Uterus (tissue), 4 donors: Measurements from ENCODE around the gene TAAR9. TPM values are rescaled to one million over a fixed set of nuclear protein-coding genes. Genes with fewer than 3 reads are reported as not detected.

Experiments
- DNase-seq, 2 donors: peaks; one replicate each; pipeline ENCODE4 v3.0.0-alpha.2; 2019 to 2020
- H3K27ac ChIP-seq, 2 donors: fragments of 200-600 bp; sonication (generic); 1 replicate in 1 of 2; 2 replicates in 1 of 2; pipeline ENCODE4 v1.5.1; 2016 to 2018
- H3K27me3 ChIP-seq, 2 donors: fragments of 200-600 bp; sonication (generic); one replicate each; pipeline ENCODE4 v1.5.1; 2018 to 2019; ENCODE audit warnings: control low read depth in 1 of 2
- H3K36me3 ChIP-seq, 2 donors: fragments of 200-600 bp; sonication (generic); one replicate each; pipeline ENCODE4 v1.5.1; 2019; ENCODE audit warnings: control low read depth in 1 of 2
- H3K4me1 ChIP-seq, 2 donors: fragments of 200-600 bp; sonication (generic); one replicate each; pipeline ENCODE4 v1.5.1; 2018 to 2019; ENCODE audit warnings: control low read depth in 1 of 2
- H3K4me3 ChIP-seq, 2 donors: fragments of 200-600 bp; sonication (generic); 1 replicate in 1 of 2; 2 replicates in 1 of 2; pipeline ENCODE4 v1.5.1; 2018 to 2019; ENCODE audit warnings: mild to moderate bottlenecking in 1 of 2
- H3K9me3 ChIP-seq, 2 donors: fragments of 200-600 bp; sonication (generic); one replicate each; pipeline ENCODE4 v1.5.1; 2019; ENCODE audit warnings: control low read depth in 1 of 2
- POLR2A ChIP-seq, 2 donors: fragments of 450-650 bp; IDR thresholded peaks; one replicate each; pipeline ENCODE4 v1.6.1; 2016; ENCODE audit warnings: antibody characterized with exemption in 2 of 2, mild to moderate bottlenecking in 1 of 2, moderate library complexity in 1 of 2
- intact Hi-C: fragments of 100-400 bp; cut with DNase I; formaldehyde crosslinking; loops from one replicate; pipeline ENCODE4 v1.15.1; 2023; ENCODE audit warnings: low total_unique reads
- total RNA-seq, 4 donors: library from RNA; depleted of rRNA in 3 of 4; stranded (reverse); fragments of >200 nt in 3 of 4; gene quantifications; one replicate each; pipeline versions ENCODE4 v1.1.0 to v1.2.4, GENCODE V29; 2014 to 2023
- TF ChIP-seq, protein P1 (sequence below), 4 experiments: fragments of 200-600 bp in 2 of 4; fragments of 450-650 bp in 2 of 4; sonication (generic) in 2 of 4; IDR thresholded peaks; one replicate each; pipeline ENCODE4 v1.5.1; 2016 to 2019; ENCODE audit warnings: antibody characterized with exemption in 4 of 4, mild to moderate bottlenecking in 2 of 4, moderate library complexity in 1 of 4
- donor health status: DM: yes; HTN: yes; CAD: no.

Gene TAAR9, protein sequence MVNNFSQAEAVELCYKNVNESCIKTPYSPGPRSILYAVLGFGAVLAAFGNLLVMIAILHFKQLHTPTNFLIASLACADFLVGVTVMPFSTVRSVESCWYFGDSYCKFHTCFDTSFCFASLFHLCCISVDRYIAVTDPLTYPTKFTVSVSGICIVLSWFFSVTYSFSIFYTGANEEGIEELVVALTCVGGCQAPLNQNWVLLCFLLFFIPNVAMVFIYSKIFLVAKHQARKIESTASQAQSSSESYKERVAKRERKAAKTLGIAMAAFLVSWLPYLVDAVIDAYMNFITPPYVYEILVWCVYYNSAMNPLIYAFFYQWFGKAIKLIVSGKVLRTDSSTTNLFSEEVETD
- total RNA-seq, result not detected

DNA sequence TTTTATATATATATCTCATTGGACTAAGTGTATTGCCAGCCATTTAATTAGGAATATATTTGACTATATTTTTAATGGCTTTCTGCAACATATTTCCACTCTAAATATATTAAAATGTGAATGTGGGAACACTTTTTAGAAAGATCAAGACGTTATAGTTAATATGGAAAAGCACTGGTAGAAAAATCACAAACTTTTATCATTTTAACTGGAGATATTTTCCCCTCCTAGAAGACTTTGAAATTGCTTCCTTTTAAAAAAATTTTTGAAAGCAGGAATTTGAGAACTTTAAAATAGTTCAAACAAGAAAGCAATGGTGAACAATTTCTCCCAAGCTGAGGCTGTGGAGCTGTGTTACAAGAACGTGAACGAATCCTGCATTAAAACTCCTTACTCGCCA is at the start of gene TAAR9:
TAAR9 (plus strand) TSS at position 301 of the 400 bp plus-strand sequence; CDS start at position 314, 13 bp downstream.
- Histone ChIP-seq H3K36me3 (no peaks in the 10 kb centered on the region), H3K4me3 (no peak within 1 kb of the TSS), H3K27me3 (no peaks in the 10 kb centered on the region), H3K27ac (no peak within 1 kb of the TSS), H3K4me1 (no peaks in the 10 kb centered on the region), H3K9me3 (no peaks in the 10 kb centered on the region)
- no peak for DNase-seq
- intact Hi-C loops, result no loop called here
- TF ChIP-seq POLR2A (IDR thresholded peaks at IDR 0.05), result no peak
- TF ChIP-seq, protein P1, sequence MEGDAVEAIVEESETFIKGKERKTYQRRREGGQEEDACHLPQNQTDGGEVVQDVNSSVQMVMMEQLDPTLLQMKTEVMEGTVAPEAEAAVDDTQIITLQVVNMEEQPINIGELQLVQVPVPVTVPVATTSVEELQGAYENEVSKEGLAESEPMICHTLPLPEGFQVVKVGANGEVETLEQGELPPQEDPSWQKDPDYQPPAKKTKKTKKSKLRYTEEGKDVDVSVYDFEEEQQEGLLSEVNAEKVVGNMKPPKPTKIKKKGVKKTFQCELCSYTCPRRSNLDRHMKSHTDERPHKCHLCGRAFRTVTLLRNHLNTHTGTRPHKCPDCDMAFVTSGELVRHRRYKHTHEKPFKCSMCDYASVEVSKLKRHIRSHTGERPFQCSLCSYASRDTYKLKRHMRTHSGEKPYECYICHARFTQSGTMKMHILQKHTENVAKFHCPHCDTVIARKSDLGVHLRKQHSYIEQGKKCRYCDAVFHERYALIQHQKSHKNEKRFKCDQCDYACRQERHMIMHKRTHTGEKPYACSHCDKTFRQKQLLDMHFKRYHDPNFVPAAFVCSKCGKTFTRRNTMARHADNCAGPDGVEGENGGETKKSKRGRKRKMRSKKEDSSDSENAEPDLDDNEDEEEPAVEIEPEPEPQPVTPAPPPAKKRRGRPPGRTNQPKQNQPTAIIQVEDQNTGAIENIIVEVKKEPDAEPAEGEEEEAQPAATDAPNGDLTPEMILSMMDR (IDR thresholded peaks at IDR 0.05), result no peak

DNA sequence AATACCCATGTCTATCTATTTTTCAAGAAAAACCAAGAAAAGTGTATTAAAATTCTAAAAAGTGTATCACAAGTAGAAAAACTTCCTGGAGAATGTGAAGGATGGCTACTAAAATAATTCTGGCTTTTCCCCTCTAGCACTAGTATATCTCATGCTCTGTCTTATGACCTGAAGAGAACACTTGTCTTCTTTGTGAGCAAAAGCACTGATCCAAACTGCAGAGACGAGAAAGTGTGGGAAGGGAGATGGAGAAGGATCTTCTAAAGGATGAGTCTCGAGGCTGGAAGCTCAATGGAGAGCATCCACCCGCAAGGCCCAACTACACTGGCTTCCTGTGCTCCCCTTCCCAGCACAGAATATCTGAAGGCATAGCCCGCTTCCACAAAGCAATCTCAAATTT is 48.7 kb upstream of the TAAR9 start:
- Histone ChIP-seq H3K4me3 (no peak overlapping the region), H3K36me3 (no peaks in the 10 kb centered on the region), H3K27ac (no peak overlapping the region), H3K4me1 (no peaks in the 10 kb centered on the region), H3K9me3 (no peaks in the 10 kb centered on the region), H3K27me3 (no peaks in the 10 kb centered on the region)
- DNase-seq, result no peak
- no peak for TF ChIP-seq POLR2A (IDR thresholded peaks at IDR 0.05)
- TF ChIP-seq, protein P1 (IDR thresholded peaks at IDR 0.05), result no peak
- intact Hi-C loops, result loop anchor here (10.0 kb wide), 1 partner anchor 215 kb away; no protein-coding TSS in a partner anchor

DNA sequence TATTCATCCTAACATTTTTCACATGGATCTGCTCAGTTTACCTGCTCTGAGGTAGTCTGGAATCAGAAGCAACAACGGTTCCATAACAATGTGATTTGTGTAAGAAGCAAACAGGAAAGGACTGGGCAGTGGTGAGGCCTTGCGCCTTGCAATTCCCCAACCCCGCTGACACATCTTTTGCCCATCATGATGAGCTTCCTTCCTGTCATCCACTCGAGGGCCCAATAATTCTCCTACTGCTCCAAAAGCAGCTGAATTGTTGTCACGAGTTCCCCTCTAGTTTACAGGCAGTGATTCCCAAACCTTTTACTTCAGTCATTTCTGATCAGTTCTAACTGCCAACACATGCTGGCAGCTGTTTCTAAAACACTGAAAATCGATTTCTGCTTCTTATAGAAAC is 48.1 kb upstream of the TAAR9 start:
- Histone ChIP-seq H3K4me3 (no peak overlapping the region), H3K36me3 (no peaks in the 10 kb centered on the region), H3K4me1 (no peaks in the 10 kb centered on the region), H3K27ac (peak overlapping the region in 1 of 2 donors; percentile 19), H3K27me3 (no peaks in the 10 kb centered on the region), H3K9me3 (no peaks in the 10 kb centered on the region)
- DNase-seq, result no peak
- TF ChIP-seq POLR2A (IDR thresholded peaks at IDR 0.05), result no peak
- TF ChIP-seq, protein P1 (IDR thresholded peaks at IDR 0.05), result no peak
- intact Hi-C loops, result no loop called here

DNA sequence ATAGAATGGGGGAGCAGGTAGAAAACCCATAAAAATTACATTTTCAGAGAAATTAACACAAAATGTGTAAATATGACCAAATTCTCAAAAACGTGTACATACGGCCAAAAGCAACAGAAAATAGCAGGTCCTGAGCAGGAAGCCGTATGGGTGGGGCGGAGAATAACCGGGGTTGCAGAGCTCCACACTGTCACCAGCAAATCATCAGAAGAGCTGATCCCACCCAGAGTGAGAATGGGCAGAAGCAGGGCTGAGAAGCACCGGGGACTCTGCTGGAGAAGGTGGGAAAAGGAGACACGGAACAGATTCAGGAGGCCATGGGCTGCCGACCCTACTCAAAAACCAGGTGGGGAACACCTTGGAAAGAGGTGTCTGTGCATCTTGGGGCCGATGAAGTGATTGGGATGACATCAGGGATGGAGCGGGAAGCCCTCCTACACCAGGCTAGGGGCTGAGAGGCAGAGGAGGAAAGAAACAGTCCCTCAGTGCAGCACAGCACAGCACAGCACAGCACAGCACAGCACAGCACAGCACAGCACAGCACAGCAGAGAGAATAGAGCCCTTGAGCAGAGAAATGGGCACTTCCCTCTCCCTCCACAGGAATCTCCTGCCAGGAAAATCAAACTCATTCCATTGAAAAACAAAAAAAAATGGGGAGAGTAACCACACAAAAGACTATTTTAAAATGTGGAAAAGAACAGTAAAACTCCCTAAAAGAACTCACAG is 47.4 kb upstream of the TAAR9 start:
- Histone ChIP-seq H3K4me1 (peaks cover 0 to under 1% of the 10 kb centered on the region in 2 donors), H3K4me3 (no peak overlapping the region), H3K27ac (peak overlapping the region in 1 of 2 donors; percentile 19), H3K9me3 (no peaks in the 10 kb centered on the region), H3K27me3 (no peaks in the 10 kb centered on the region), H3K36me3 (no peaks in the 10 kb centered on the region)
- TF ChIP-seq, protein P1 (IDR thresholded peaks at IDR 0.05), result no peak
- no peak for TF ChIP-seq POLR2A (IDR thresholded peaks at IDR 0.05)
- no peak for DNase-seq
- intact Hi-C loops, result no loop called here

DNA sequence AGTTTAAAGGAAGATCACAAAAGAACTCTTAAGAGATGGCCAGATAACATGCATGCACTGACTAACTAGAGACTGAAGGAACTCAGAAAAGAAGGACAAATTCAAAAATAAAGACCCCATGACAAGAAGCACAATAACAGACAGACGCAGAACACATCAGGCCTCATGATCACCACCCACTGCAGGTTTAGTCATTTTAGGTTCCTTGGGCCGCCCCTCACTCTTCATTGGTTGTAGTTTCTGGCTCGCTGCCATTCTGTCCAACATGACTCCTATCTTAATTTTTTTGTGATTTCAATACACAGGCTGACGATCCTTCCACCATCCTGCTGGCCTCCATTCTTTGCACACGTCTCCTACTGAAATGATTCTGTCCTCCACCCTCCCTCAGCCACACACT is 46.8 kb upstream of the TAAR9 start:
- DNase-seq, result peak in 1 of 2 donors; percentile 30

More for the DNA sequence above, 46.8 kb upstream of the TAAR9 start:
- TF ChIP-seq, protein P1 (IDR thresholded peaks at IDR 0.05), result no peak
- no peak for TF ChIP-seq POLR2A (IDR thresholded peaks at IDR 0.05)
- H3K4me3 ChIP-seq, result no peak overlapping the region
- no peak overlapping the region for H3K27ac ChIP-seq
- no peaks in the 10 kb centered on the region for H3K9me3 ChIP-seq
- no peaks in the 10 kb centered on the region for H3K36me3 ChIP-seq
- intact Hi-C loops, result no loop called here
- H3K4me1 ChIP-seq, result peaks cover 0 to 7% of the 10 kb centered on the region in 2 donors
- no peaks in the 10 kb centered on the region for H3K27me3 ChIP-seq
